GM10266 (cell line): ENCODE results near the gene TBCCD1.

ENCODE experiments used
- DNase-seq: peaks from one replicate; pipeline ENCODE4 v3.0.0; 2012; ENCODE audit errors: extremely low spot score
- CTCF ChIP-seq: IDR thresholded peaks from 2 replicates; pipeline ENCODE4 v1.5.1; 2012; ENCODE audit warnings: mild to moderate bottlenecking, low read depth; ENCODE audit not compliant: control insufficient read depth, insufficient read depth; ENCODE audit errors: missing control alignments

The TBCCD1 gene

GRCh38 chr3:186549497-186549896 lies 17.6 kb downstream of the TBCCD1 start:
- no peak for TF ChIP-seq CTCF
- no peak for DNase-seq

- TF ChIP-seq CTCF: no peak
These were observed 22.9 kb downstream of the TBCCD1 start, which contains the start of gene CRYGS for GRCh38 chr3:186544281-186544680. Gene CRYGS (minus strand): TSS chr3:186544380. CDS start chr3:186544326, 54 bp downstream.

GRCh38 chr3:186540835-186541226 lies 26.3 kb downstream of the TBCCD1 start:
- DNase-seq: no peak
- no peak for TF ChIP-seq CTCF

More at GRCh38 chr3:186544281-186544680, 22.9 kb downstream of the TBCCD1 start, which contains the start of gene CRYGS:
- DNase-seq: no peak

- peak; percentile 94 for TF ChIP-seq CTCF
- peak; percentile 66 for DNase-seq
These were observed 26.8 kb downstream of the TBCCD1 start for GRCh38 chr3:186540221-186540834.

GRCh38 chr3:186538779-186539178 lies 28.4 kb downstream of the TBCCD1 start:
- DNase-seq: no peak
- no peak for TF ChIP-seq CTCF

- DNase-seq: no peak
- TF ChIP-seq CTCF: no peak
These were observed 30.0 kb downstream of the TBCCD1 start for GRCh38 chr3:186536883-186537844.
